Prostate gland (tissue), 2 donors: Measurements from ENCODE around the gene ADGRL3.

Source experiments
- POLR2AphosphoS5 ChIP-seq: sonication (generic); formaldehyde crosslinking; IDR thresholded peaks from one replicate; pipeline ENCODE4 v1.6.1; 2017; ENCODE audit warnings: antibody characterized with exemption
- TF ChIP-seq, protein P1 (sequence below), 4 experiments: fragments of 200-600 bp in 2 of 4; fragments of 450-650 bp in 2 of 4; sonication (generic) in 2 of 4; IDR thresholded peaks; 1 replicate in 3 of 4; 2 replicates in 1 of 4; pipeline ENCODE4 v1.5.1; 2016 to 2019; ENCODE audit warnings: antibody characterized with exemption in 4 of 4, mild to moderate bottlenecking in 2 of 4, moderate library complexity in 2 of 4

DNA sequence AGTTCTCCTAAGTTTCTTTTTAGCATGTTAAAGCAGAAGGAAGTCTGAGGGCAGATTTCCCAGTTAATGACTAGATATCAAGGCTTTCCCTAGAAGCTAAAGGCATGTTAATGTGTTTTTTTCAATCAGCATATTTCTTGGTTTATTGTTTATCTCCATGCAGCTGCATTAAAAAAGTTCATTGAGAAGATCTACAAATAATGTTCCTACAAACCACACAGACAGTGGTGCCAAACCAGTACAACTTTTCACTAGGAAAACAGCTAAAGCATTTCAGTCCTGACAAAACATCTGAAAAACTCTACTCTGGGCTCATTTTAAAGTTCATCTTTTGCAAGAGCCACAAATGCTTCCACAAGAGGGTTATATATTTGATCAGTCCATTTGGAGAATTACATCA lies 320.0 kb downstream of the ADGRL3 start:
- TF ChIP-seq, protein P1, sequence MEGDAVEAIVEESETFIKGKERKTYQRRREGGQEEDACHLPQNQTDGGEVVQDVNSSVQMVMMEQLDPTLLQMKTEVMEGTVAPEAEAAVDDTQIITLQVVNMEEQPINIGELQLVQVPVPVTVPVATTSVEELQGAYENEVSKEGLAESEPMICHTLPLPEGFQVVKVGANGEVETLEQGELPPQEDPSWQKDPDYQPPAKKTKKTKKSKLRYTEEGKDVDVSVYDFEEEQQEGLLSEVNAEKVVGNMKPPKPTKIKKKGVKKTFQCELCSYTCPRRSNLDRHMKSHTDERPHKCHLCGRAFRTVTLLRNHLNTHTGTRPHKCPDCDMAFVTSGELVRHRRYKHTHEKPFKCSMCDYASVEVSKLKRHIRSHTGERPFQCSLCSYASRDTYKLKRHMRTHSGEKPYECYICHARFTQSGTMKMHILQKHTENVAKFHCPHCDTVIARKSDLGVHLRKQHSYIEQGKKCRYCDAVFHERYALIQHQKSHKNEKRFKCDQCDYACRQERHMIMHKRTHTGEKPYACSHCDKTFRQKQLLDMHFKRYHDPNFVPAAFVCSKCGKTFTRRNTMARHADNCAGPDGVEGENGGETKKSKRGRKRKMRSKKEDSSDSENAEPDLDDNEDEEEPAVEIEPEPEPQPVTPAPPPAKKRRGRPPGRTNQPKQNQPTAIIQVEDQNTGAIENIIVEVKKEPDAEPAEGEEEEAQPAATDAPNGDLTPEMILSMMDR (IDR thresholded peaks at IDR 0.05), result no peak
- no peak for TF ChIP-seq POLR2AphosphoS5
